ENCODE measurements around the gene SLCO1B1.

SLCO1B1 gene

DNA sequence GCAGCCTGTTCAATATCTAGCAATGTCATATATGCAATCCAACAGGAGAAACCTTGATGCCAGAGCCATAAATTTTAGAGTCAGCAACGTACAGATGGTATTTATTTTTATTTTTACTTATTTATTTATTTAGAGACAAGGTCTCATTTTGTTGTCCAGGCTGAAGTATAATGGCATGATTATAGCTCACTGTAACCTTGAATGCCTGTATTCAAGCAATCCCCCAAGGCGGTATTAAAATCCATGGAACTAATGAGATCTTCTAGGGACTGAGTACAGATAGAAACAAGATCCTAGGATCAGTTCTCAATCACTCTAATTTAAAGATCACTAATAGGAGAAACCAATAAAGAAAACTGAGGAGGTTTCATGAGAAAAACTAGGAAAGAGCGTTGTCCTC lies 89.3 kb downstream of the SLCO1B1 start:
- no peak for DNase-seq (ENCODE audit: low read depth)
- H3K4me3 ChIP-seq (ENCODE audit: control insufficient read depth, low read depth, low read length), result no peak overlapping the region
- TF ChIP-seq CTCF (conservative IDR thresholded peaks at IDR 0.05; ENCODE audit: control insufficient read depth, insufficient read depth, low read depth, low read length), result no peak

- no peak overlapping the region for H3K4me3 ChIP-seq (ENCODE audit: control insufficient read depth, low read depth, low read length)
- no peak for DNase-seq (ENCODE audit: low read depth)
- no peak for TF ChIP-seq CTCF (conservative IDR thresholded peaks at IDR 0.05; ENCODE audit: control insufficient read depth, insufficient read depth, low read depth, low read length)
Observed at GRCh38 chr12:21221072-21221471, 90.1 kb downstream of the SLCO1B1 start.

DNA sequence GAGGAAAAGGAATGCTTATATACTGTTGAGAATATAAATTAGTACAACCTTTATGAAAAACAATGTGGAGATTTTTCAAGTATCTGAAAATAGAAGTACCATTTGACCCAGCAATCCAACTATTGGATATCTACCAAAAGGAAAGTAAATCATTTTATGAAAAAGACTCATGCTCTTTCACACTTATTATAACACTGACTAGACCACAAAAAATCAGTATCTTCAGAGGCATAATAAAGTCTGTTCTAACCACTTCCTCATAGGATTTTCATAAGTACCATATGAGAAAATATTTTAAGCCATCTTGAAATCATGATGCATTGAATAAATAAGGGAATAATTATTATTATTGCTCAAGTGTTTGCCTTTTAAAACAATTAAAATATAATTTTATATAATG lies 90.8 kb downstream of the SLCO1B1 start:
- no peak overlapping the region for H3K4me3 ChIP-seq (ENCODE audit: control insufficient read depth, low read depth, low read length)
- TF ChIP-seq CTCF (conservative IDR thresholded peaks at IDR 0.05; ENCODE audit: control insufficient read depth, insufficient read depth, low read depth, low read length), result no peak
- no peak for DNase-seq (ENCODE audit: low read depth)

- H3K4me3 ChIP-seq (ENCODE audit: control insufficient read depth, low read depth, low read length), result no peak overlapping the region
- DNase-seq (ENCODE audit: low read depth), result no peak
- TF ChIP-seq CTCF (conservative IDR thresholded peaks at IDR 0.05; ENCODE audit: control insufficient read depth, insufficient read depth, low read depth, low read length), result no peak
Observed at GRCh38 chr12:21223930-21224329, 92.9 kb downstream of the SLCO1B1 start.

DNA sequence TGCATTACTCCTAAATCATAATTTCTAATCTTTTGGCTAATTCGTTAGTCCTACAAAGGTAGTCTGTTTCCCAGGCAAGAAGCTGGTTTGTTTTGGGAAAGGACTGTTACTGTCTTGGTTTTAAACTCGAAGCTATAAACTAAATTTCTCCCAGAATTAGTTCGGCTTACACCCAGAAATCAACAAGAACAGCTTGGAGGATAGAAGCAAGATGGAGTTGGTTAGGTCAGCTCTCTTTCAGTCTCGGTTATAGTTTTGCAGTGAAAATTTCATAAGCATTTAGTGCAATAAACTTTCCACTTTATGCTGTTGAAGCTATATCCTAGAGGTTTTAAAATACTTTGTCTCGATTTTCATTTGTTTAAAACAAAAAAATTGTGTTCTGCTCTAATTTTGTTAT lies 103.4 kb downstream of the SLCO1B1 start:
- no peak for DNase-seq (ENCODE audit: low read depth)
- H3K4me3 ChIP-seq (ENCODE audit: control insufficient read depth, low read depth, low read length), result no peak overlapping the region
- TF ChIP-seq CTCF (conservative IDR thresholded peaks at IDR 0.05; ENCODE audit: control insufficient read depth, insufficient read depth, low read depth, low read length), result no peak

DNA sequence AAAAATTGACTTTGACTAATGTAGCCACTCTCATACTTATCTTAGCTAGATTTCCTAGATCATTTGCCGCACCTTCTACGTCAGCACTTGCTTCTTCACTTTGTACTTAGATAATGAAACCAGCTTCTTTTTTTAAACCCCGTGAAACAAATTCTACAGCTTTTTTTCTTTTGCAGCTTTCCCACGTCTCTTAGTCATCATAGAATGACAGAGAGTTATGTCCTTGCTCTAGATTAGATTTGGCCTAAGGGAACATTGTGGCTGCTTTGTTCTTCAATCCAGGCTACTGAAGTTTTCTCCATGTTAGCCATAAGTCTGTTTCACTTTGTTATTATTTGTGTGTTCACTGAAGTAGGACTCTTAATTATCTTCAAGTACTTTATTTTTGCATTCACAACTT lies 108.9 kb downstream of the SLCO1B1 start:
- H3K4me3 ChIP-seq (ENCODE audit: control insufficient read depth, low read depth, low read length), result no peak overlapping the region

More for the DNA sequence above, 108.9 kb downstream of the SLCO1B1 start:
- DNase-seq (ENCODE audit: low read depth), result no peak
- TF ChIP-seq CTCF (conservative IDR thresholded peaks at IDR 0.05; ENCODE audit: control insufficient read depth, insufficient read depth, low read depth, low read length), result no peak
